ENCODE data around the gene MRFAP1L1. TPM values are rescaled to one million over a fixed set of nuclear protein-coding genes. Genes with fewer than 3 reads are reported as not detected.
A peak's percentile ranks its signal among the peaks of the same experiment; 100 is the strongest.
"Not testable (repeated sequence)": the region's sequence is repeated elsewhere in the genome, so short reads cannot be mapped to it uniquely, and the experiment has no call there.

The MRFAP1L1 gene
- total RNA-seq, 1 donor from 2014 or later = 44.7 TPM

GRCh38 chr4:6727943-6728250 is 18.2 kb upstream of the MRFAP1L1 start:
- H3K36me3 Mint-ChIP-seq (ENCODE audit: low read depth) = no peaks in the 10 kb centered on the region
- peak overlapping the region; percentile 84 for H3K27ac Mint-ChIP-seq (ENCODE audit: unreplicated experiment)
- H3K27me3 Mint-ChIP-seq (ENCODE audit: low read depth) = no peaks in the 10 kb centered on the region
- DNase-seq (ENCODE audit: low spot score) = no peak
- no peak overlapping the region for H3K4me3 Mint-ChIP-seq (ENCODE audit: unreplicated experiment)
- H3K9me3 Mint-ChIP-seq (ENCODE audit: low read depth) = no peaks in the 10 kb centered on the region
- H3K4me1 Mint-ChIP-seq (ENCODE audit: low read depth) = peaks cover 32% of the 10 kb centered on the region
- TF ChIP-seq CTCF (IDR thresholded peaks at IDR 0.05) = no peak

GRCh38 chr4:6727081-6727942 is 17.6 kb upstream of the MRFAP1L1 start:
- Mint-ChIP-seq H3K27ac (ENCODE audit: unreplicated experiment) (peak overlapping the region; percentile 87), H3K4me1 (ENCODE audit: low read depth) (peaks cover 26% of the 10 kb centered on the region), H3K4me3 (ENCODE audit: unreplicated experiment) (peak overlapping the region; percentile 12), H3K9me3 (ENCODE audit: low read depth) (no peaks in the 10 kb centered on the region), H3K36me3 (ENCODE audit: low read depth) (no peaks in the 10 kb centered on the region), H3K27me3 (ENCODE audit: low read depth) (no peaks in the 10 kb centered on the region)
- DNase-seq (ENCODE audit: low spot score) = no peak
- TF ChIP-seq CTCF (IDR thresholded peaks at IDR 0.05) = peak; percentile 8

- H3K27me3 Mint-ChIP-seq (ENCODE audit: low read depth); H3K9me3 Mint-ChIP-seq (ENCODE audit: low read depth); DNase-seq (ENCODE audit: low spot score); H3K36me3 Mint-ChIP-seq (ENCODE audit: low read depth); H3K27ac Mint-ChIP-seq (ENCODE audit: unreplicated experiment); H3K4me3 Mint-ChIP-seq (ENCODE audit: unreplicated experiment): not testable (repeated sequence)
- H3K4me1 Mint-ChIP-seq (ENCODE audit: low read depth) = peaks cover 26% of the 10 kb centered on the region
Measured at GRCh38 chr4:6725427-6725961, 15.8 kb upstream of the MRFAP1L1 start.

GRCh38 chr4:6724421-6725111 is 14.9 kb upstream of the MRFAP1L1 start:
- Mint-ChIP-seq H3K27me3 (ENCODE audit: low read depth) (no peaks in the 10 kb centered on the region), H3K36me3 (ENCODE audit: low read depth) (no peaks in the 10 kb centered on the region), H3K4me1 (ENCODE audit: low read depth) (peaks cover 34% of the 10 kb centered on the region), H3K4me3 (ENCODE audit: unreplicated experiment) (no peak overlapping the region), H3K9me3 (ENCODE audit: low read depth) (no peaks in the 10 kb centered on the region), H3K27ac (ENCODE audit: unreplicated experiment) (no peak overlapping the region)
- no peak for DNase-seq (ENCODE audit: low spot score)
- TF ChIP-seq CTCF (IDR thresholded peaks at IDR 0.05) = no peak

GRCh38 chr4:6723851-6724250 is 14.2 kb upstream of the MRFAP1L1 start:
- no peak for DNase-seq (ENCODE audit: low spot score)
- no peaks in the 10 kb centered on the region for H3K9me3 Mint-ChIP-seq (ENCODE audit: low read depth)
- H3K4me1 Mint-ChIP-seq (ENCODE audit: low read depth) = peaks cover 41% of the 10 kb centered on the region
- no peak overlapping the region for H3K27ac Mint-ChIP-seq (ENCODE audit: unreplicated experiment)
- H3K4me3 Mint-ChIP-seq (ENCODE audit: unreplicated experiment) = no peak overlapping the region
- H3K36me3 Mint-ChIP-seq (ENCODE audit: low read depth) = no peaks in the 10 kb centered on the region
- TF ChIP-seq CTCF (IDR thresholded peaks at IDR 0.05) = no peak
- H3K27me3 Mint-ChIP-seq (ENCODE audit: low read depth) = no peaks in the 10 kb centered on the region

Measured in chondrocyte (in vitro differentiated cells).